Anterior cingulate cortex (tissue), 58 donors: ENCODE measurements around the gene CFAP299.

Source experiments
- DNase-seq, 58 donors: peaks; one replicate each; lab custom pipeline; 2025; lab: John Stamatoyannopoulos, UW

CFAP299 gene

GRCh38 chr4:80387390-80388283 is 52.1 kb downstream of the CFAP299 start:
- no peak for DNase-seq

- peak in 1 of 58 donors; percentile 2 for DNase-seq
Measured at GRCh38 chr4:80388284-80388607, 52.7 kb downstream of the CFAP299 start.

- DNase-seq: no peak
Measured at GRCh38 chr4:80390178-80390577, 54.6 kb downstream of the CFAP299 start.

- no peak for DNase-seq
Measured at GRCh38 chr4:80393246-80393969, 57.9 kb downstream of the CFAP299 start.

- no peak for DNase-seq
Measured at GRCh38 chr4:80393970-80394250, 58.4 kb downstream of the CFAP299 start.

GRCh38 chr4:80407246-80407645 is 71.7 kb downstream of the CFAP299 start:
- no peak for DNase-seq

GRCh38 chr4:80409809-80410208 is 74.3 kb downstream of the CFAP299 start:
- DNase-seq: no peak

- DNase-seq: no peak
Measured at GRCh38 chr4:80412322-80412721, 76.8 kb downstream of the CFAP299 start.

- DNase-seq: no peak
Measured at GRCh38 chr4:80413086-80413485, 77.6 kb downstream of the CFAP299 start.

- no peak for DNase-seq
Measured at GRCh38 chr4:80417019-80417418, 81.5 kb downstream of the CFAP299 start.

GRCh38 chr4:80419946-80420345 is 84.4 kb downstream of the CFAP299 start:
- DNase-seq: no peak

- no peak for DNase-seq
Measured at GRCh38 chr4:80420638-80421037, 85.1 kb downstream of the CFAP299 start.

GRCh38 chr4:80422727-80423404 is 87.3 kb downstream of the CFAP299 start:
- no peak for DNase-seq

- no peak for DNase-seq
Measured at GRCh38 chr4:80423553-80424224, 88.2 kb downstream of the CFAP299 start.

- DNase-seq: no peak
Measured at GRCh38 chr4:80424225-80424581, 88.7 kb downstream of the CFAP299 start.

- no peak for DNase-seq
Measured at GRCh38 chr4:80425124-80426100, 89.9 kb downstream of the CFAP299 start.

- no peak for DNase-seq
Measured at GRCh38 chr4:80431203-80431965, 95.9 kb downstream of the CFAP299 start.

GRCh38 chr4:80434238-80434637 is 98.7 kb downstream of the CFAP299 start:
- DNase-seq: no peak

GRCh38 chr4:80438016-80438415 is 102.5 kb downstream of the CFAP299 start:
- no peak for DNase-seq
